Stimulated activated CD8-positive, alpha-beta memory T cell treated with anti-CD3 and anti-CD28 coated beads, Interleukin-15, amount 100 ng/mL, for 48 hours (primary cell): Measurements from ENCODE around the gene AKR1B15.
A peak's percentile ranks its signal among the peaks of the same experiment; 100 is the strongest.
"Not testable (repeated sequence)": the region's sequence is repeated elsewhere in the genome, so short reads cannot be mapped to it uniquely, and the experiment has no call there.

Experiments used
- DNase-seq, 2 donors: peaks; one replicate each; pipeline ENCODE4 v3.0.0-alpha.2; 2020; ENCODE audit warnings: low read depth in 2 of 2

AKR1B15 gene

GRCh38 chr7:134561616-134562015 lies 12.7 kb downstream of the AKR1B15 start:
- not testable (repeated sequence) for DNase-seq

DNA sequence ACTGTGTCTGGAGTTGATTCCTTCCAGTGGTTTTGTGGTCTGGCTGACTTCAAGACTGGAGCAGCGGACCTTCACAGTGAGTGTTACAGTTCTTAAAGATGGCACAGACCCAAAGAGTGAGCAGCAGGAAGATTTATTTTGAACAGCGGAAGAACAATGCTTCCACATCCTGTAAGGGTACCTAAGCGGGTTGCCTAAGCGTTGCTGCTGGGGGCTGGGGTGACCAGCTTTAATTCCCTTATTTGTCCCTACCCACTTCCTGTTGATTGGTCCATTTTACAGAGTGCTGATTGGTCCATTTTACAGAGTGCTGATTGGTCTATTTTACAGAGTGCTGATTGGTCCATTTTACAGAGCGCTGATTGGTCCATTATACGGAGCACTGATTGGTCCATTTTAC lies 13.2 kb downstream of the AKR1B15 start:
- DNase-seq: no peak

DNA sequence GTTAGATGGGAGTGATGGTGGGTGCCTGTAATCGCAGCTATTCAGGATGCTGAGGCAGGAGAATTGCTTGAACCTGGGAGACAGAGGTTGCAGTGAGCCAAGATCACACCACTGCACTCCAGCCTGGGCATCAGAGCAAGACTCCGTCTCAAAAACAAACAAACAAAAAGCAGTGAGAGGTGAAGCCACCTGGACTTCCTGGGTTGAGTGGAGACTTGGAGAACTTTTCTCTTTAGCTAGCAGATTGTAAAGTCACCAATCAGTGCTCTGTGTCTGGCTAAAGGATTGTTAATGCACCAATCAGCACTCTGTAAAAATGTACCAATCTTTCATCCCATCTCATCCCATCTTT lies 14.5 kb downstream of the AKR1B15 start:
- DNase-seq: not testable (repeated sequence)

DNA sequence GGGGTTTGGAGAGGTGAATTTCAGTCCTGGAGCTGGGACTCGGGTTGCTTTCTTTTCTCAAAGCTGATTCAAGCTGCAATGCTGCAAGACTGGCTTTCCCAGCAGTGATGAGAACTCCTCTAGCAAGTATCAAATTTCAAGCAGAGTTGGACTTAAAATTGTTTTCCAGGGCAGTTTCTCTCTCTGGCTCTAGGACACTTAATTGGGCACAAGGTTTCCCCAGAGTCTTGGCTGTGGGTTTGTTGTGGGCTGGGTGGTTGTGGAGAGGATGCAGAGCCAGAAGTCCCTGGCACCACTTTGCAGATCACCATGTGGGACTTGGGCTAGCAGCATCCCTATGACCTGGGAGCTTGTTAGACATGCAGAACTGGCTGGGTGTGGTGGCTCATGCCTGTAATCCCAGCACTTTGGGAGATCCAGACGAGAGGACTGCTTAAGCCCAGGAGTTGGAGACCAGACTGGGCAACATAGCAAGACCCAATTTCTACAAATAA lies 16.8 kb downstream of the AKR1B15 start:
- DNase-seq: no peak

DNA sequence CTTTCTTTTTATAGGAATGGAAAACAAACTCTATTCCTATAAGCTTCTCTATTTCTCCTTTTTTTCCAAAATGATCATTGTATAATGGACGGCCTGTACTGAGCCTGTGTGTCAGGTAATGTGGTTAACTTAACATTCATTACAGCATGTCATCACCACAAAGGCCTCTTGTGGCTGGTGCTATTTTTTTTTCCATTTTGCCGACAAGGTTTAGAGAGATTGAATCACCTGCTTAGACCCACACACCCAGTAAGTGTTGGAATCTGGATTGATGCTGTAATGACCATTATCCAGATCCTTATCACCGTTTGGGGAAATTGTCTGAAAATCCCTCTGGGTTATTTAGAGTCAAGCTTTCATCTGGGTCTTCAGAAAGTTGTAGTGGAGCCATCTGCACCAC lies 18.5 kb downstream of the AKR1B15 start:
- DNase-seq: no peak

GRCh38 chr7:134569962-134570361 lies 21.1 kb downstream of the AKR1B15 start:
- DNase-seq: not testable (repeated sequence)

GRCh38 chr7:134571101-134571500 lies 22.2 kb downstream of the AKR1B15 start:
- no peak for DNase-seq

DNA sequence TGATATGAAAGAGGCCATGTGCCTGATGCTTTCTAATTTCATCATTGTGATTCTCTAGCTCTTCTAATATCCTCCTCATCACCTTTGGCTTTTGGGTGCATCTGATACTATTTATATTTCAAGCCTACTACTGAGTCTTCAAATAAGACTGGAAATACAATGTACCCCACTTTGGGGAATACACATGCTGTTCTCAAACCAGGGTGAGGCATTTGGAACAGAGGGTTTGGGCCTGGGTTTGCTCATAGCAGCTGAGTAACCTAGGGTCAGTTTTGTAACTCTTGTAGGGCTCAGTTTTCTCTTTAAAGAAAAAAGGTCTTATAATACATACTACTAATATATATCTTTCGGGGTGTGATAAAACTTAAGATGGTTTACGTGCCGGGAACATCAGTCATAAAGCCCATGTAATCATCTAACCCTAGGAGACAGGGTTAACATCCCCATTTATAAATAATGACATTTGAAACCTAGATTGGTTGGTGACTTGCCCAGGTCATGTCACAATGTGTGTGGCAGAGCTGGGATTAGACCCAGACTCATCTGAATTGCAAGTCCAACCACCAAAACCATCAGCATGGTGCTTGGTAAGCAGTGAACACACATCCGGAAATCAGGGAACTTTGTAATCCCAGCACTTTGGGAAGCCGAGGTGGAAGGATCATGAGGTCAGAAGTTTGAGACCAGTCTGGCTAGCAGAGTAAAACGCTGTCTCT lies 23.0 kb downstream of the AKR1B15 start:
- DNase-seq: no peak

DNA sequence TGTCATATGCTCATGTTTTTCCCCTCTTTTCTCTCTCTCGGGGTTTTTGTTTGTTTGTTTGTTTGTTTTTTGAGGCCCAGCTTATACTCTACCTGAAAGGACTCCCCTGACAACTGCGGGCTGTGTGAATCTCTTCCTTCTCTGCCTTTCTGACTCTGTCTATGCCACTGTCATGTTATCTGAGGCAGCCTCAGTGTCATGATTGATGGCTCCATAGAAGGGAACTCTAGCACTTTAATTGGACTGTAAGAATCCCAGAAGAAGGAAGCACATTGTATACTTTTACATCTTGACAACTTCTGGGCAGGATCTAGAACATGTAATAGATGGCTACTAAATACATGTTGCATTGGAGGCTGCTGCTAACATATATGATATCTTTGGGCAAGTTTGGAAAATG lies 25.4 kb downstream of the AKR1B15 start:
- no peak for DNase-seq

DNA sequence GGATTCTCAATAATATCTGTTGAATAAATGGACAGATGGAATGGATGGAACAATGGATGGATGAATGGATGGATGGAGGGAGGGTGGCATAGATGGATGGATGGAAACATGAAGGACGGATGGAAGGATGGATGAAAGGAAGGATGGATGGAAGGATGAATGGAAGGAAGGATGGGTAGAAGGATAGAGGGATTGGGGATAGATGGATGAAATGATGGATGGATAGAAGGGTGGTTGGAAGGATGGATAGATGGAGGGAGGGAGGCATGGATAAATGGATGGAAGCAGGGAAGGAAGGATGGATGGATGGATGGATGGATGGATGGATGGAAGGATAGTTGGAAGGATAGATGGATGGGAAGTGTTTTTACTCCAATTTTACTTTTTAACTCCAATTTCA lies 35.4 kb downstream of the AKR1B15 start:
- DNase-seq: no peak

DNA sequence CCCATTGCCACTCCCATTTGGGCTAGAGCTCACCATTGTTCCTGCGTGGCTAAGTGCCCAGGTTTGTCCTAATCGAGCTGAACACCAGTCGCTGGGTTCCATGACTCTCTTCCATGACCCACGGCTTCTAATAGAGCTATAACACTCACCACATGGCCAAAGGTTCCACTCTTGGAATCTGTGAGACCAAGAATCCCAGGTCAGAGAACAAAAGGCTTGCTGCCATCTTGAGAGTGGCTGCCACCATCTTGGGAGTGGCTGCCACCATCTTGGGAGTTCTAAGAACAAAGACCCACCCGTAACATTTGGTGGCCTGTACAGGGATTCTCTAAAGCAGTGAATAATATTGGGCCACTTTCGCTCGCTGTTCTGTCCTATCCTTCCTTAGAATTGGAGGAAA lies 37.0 kb downstream of the AKR1B15 start:
- DNase-seq: no peak

GRCh38 chr7:134587750-134588149 lies 38.8 kb downstream of the AKR1B15 start:
- DNase-seq: no peak

DNA sequence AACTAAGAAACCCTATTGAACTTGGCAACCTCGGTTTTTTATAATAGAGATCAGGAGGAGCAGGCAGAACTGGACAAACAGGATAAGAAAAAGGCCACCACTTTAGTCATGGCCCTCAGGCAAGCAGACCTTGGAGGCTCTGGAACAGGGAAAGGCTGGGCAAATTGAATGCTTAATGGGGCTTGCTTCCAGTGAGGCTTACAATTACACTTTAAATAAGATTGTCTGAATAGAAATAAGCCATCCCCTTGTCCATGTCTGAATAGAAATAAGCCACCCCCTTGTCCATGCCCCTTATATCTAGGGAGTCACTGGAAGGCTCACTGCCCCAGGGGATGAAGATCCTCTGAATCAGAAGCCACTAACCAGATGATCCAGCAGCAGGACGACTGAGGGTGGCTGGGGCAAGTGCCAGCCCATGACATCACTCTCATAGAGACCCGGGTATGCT lies 40.6 kb downstream of the AKR1B15 start:
- DNase-seq: no peak

DNA sequence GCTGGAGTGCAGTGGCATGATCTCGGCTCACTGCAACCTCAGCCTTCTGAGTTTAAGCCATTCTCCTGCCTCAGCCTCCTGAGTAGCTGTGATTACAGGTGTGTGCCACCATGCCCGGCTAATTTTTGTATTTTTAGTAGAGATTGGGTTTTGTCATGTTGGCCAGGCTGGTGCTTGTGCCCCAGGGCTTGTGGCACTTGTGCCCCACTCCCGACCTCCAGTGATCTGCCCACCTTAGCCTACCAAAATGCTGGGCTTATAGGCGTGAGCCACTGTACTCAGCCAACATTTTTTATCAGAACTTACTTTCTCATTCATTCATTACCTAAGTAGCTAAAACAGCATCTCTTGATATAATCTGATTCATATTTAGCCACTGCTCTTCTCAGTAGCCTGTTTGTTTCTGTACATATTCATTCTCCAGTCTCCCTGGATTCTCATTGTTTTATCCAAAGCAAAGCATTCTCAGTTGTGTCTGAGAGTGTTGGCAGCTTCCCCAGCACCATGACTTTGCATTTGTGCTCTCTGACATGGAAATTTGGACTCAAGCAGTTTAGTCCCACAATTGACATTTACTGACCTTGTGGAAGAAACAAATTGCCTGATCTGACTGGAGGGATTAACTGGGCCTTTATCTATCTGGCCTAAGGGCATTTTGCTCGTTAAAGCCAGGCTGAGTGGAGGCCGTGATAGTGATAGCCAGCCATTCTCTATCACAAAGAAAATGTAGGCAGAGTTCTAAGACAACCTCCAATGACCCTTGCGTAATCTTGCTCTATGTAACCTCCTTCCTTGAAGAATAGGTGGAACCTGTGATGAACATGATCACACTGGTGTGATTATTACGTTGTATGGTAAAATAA lies 44.9 kb downstream of the AKR1B15 start:
- no peak for DNase-seq

- no peak for DNase-seq
Measured at GRCh38 chr7:134594877-134595276, 46.0 kb downstream of the AKR1B15 start.

- DNase-seq: no peak
Measured at GRCh38 chr7:134599371-134599770, 50.5 kb downstream of the AKR1B15 start.

GRCh38 chr7:134601459-134601858 lies 52.5 kb downstream of the AKR1B15 start:
- no peak for DNase-seq

- DNase-seq: no peak
Measured at GRCh38 chr7:134602881-134603451, 54.1 kb downstream of the AKR1B15 start.

DNA sequence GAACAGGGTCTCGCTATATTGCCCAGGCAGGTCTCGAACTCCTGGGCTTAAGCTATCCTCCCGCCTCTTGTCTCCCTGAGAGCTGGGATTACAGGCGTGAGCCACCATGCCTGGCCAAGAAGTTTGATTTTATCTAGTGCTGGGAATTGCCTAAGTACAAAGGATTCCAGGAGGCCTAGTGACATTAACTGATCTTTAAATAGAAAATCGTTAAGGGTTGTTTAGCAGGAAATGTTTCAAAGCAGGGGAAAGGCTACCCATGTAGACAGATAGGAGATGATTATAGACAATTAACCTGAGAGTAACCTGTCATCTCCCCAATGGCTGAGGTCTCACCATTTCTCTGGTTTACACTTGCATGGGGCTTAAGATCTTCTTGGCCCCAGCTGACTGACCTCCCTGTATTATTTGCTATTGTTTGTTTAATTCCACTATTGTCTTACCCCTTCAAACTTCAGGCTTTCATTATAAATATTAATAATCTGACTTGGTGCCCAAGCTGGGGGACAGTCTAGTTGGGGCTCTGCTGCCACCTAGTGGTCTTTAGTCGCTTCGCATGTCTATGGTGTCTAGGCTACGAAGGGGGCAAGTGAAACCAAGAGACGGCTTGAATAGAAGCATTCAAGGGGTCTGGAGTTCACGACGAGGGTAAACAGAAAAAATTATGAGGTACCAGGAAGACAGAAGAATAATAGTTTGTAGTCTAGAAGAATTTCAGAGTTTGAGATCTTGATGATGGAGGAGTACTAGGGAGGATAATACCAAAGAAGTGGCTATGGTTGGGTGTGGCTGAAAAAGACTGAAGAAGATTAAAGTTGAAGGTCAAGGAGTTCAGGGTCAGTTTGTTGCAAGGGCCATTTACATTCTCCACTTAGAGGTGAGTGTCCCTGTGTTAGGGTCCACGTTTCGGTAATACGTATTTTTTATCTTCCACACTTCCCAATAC lies 57.3 kb downstream of the AKR1B15 start:
- peak; percentile 28 to 31 for DNase-seq

- DNase-seq: no peak
Measured at GRCh38 chr7:134611611-134612151, 62.8 kb downstream of the AKR1B15 start.

DNA sequence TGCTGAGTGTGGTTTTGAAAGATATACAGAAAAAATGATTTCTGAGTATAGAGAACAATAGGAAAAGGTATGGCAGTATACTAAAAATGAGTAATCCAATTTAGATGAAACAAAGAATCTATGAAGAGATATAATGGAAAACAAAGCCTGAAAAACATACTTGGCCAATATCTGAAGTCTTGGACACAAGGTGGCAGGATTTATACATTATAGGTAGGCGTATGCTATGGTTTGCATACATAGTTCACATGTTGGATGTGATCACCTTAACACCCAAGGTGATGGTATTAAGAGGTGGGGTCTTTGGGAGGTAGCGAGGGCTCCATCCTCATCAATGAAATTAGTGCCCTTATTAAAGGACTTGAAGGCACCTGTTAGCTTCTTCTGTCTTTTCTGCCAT lies 63.3 kb downstream of the AKR1B15 start:
- no peak for DNase-seq
